HG03520 (cell line): ENCODE measurements around the gene MAP2K4.

Experiments
- ATAC-seq: cut with Tn5 transposase; IDR thresholded peaks from one replicate; pipeline ENCODE4 v1.9.1; 2021; ENCODE audit warnings: mild to moderate bottlenecking, moderate library complexity; ENCODE audit not compliant: unreplicated experiment

Gene MAP2K4

GRCh38 chr17:12085076-12085949 is 64.6 kb downstream of the MAP2K4 start:
- ATAC-seq, result no peak

GRCh38 chr17:12088035-12088434 is 67.4 kb downstream of the MAP2K4 start:
- no peak for ATAC-seq

GRCh38 chr17:12089809-12090384 is 69.2 kb downstream of the MAP2K4 start:
- no peak for ATAC-seq

- ATAC-seq, result no peak
Observed at GRCh38 chr17:12094336-12094735, 73.7 kb downstream of the MAP2K4 start.

GRCh38 chr17:12095522-12095921 is 74.8 kb downstream of the MAP2K4 start:
- ATAC-seq, result no peak

- ATAC-seq, result no peak
Observed at GRCh38 chr17:12097326-12097725, 76.6 kb downstream of the MAP2K4 start.

- ATAC-seq, result no peak
Observed at GRCh38 chr17:12098568-12098967, 77.9 kb downstream of the MAP2K4 start.

- no peak for ATAC-seq
Observed at GRCh38 chr17:12099412-12099811, 78.7 kb downstream of the MAP2K4 start.

- no peak for ATAC-seq
Observed at GRCh38 chr17:12104831-12105230, 84.2 kb downstream of the MAP2K4 start.

- ATAC-seq, result no peak
Observed at GRCh38 chr17:12107905-12108304, 87.2 kb downstream of the MAP2K4 start.

GRCh38 chr17:12110906-12111305 is 90.2 kb downstream of the MAP2K4 start:
- no peak for ATAC-seq

GRCh38 chr17:12113156-12113555 is 92.5 kb downstream of the MAP2K4 start:
- ATAC-seq, result no peak

- ATAC-seq, result no peak
Observed at GRCh38 chr17:12114686-12115418, 94.2 kb downstream of the MAP2K4 start.

- no peak for ATAC-seq
Observed at GRCh38 chr17:12116143-12116542, 95.5 kb downstream of the MAP2K4 start.

- no peak for ATAC-seq
Observed at GRCh38 chr17:12118617-12119016, 97.9 kb downstream of the MAP2K4 start.

GRCh38 chr17:12122075-12122474 is 101.4 kb downstream of the MAP2K4 start:
- ATAC-seq, result no peak

- no peak for ATAC-seq
Observed at GRCh38 chr17:12127177-12127576, 106.5 kb downstream of the MAP2K4 start.

- no peak for ATAC-seq
Observed at GRCh38 chr17:12127667-12128066, 107.0 kb downstream of the MAP2K4 start.

GRCh38 chr17:12128946-12129345 is 108.3 kb downstream of the MAP2K4 start:
- ATAC-seq, result no peak

GRCh38 chr17:12133183-12133582 is 112.5 kb downstream of the MAP2K4 start:
- no peak for ATAC-seq

- ATAC-seq, result no peak
Observed at GRCh38 chr17:12134101-12134500, 113.4 kb downstream of the MAP2K4 start.

- no peak for ATAC-seq
Observed at GRCh38 chr17:12134587-12134986, 113.9 kb downstream of the MAP2K4 start.
